OCI-LY1 (cell line): ENCODE data around the gene VSX2.

Experiments used
- H2AFZ ChIP-seq: fragments of 200-600 bp; sonication (generic), shearing (Covaris generic); 2 replicates; pipeline ENCODE4 v1.6.0; 2014; ENCODE audit warnings: antibody characterized with exemption, mild to moderate bottlenecking, low read length
- H3F3A ChIP-seq: fragments of 200-600 bp; sonication (generic), shearing (Covaris generic); 2 replicates; pipeline ENCODE4 v1.6.0; 2014; ENCODE audit warnings: mild to moderate bottlenecking, antibody characterized with exemption, low read length, moderate library complexity; ENCODE audit not compliant: insufficient read depth
- H3K27ac ChIP-seq: fragments of 200-600 bp; sonication (generic); 2 replicates; pipeline ENCODE4 v1.5.1; 2014; ENCODE audit warnings: low read length, mixed run types, mild to moderate bottlenecking, low read depth; ENCODE audit not compliant: poor library complexity, severe bottlenecking
- H3K27me3 ChIP-seq: fragments of 200-600 bp; sonication (generic); 2 replicates; pipeline ENCODE4 v1.6.0; 2014; ENCODE audit warnings: antibody characterized with exemption, mild to moderate bottlenecking, low read length, moderate library complexity; ENCODE audit not compliant: insufficient read depth
- H3K36me3 ChIP-seq: fragments of 200-600 bp; sonication (generic); 2 replicates; pipeline ENCODE4 v1.6.1; 2014; ENCODE audit warnings: mild to moderate bottlenecking, antibody characterized with exemption, low read length, moderate library complexity, mixed read lengths; ENCODE audit not compliant: insufficient read depth
- H3K4me1 ChIP-seq: fragments of 200-600 bp; sonication (generic); 2 replicates; pipeline ENCODE4 v1.5.1; 2014; ENCODE audit warnings: mild to moderate bottlenecking, low read length, moderate library complexity; ENCODE audit not compliant: insufficient read depth, severe bottlenecking
- H3K4me2 ChIP-seq: fragments of 200-600 bp; sonication (generic), shearing (Covaris generic); 2 replicates; pipeline ENCODE4 v1.6.1; 2014; ENCODE audit warnings: low read length
- H3K4me3 ChIP-seq: fragments of 200-600 bp; sonication (generic); 2 replicates; pipeline ENCODE4 v1.5.1; 2014; ENCODE audit warnings: low read length, low read depth, mild to moderate bottlenecking, mixed read lengths; ENCODE audit not compliant: poor library complexity, severe bottlenecking
- H3K79me2 ChIP-seq: fragments of 200-600 bp; shearing (Covaris generic); 2 replicates; pipeline ENCODE4 v1.6.1; 2016; ENCODE audit warnings: mixed run types, low read length, mixed read lengths; ENCODE audit not compliant: insufficient read depth
- H3K9ac ChIP-seq: fragments of 200-600 bp; sonication (generic), shearing (Covaris generic); 2 replicates; pipeline ENCODE4 v1.6.1; 2014; ENCODE audit warnings: mild to moderate bottlenecking, low read length, mixed read lengths
- H3K9me2 ChIP-seq: fragments of 200-600 bp; sonication (generic), shearing (Covaris generic); 2 replicates; pipeline ENCODE4 v1.6.1; 2014; ENCODE audit warnings: low read depth, mild to moderate bottlenecking, low read length, mixed read lengths
- H3K9me3 ChIP-seq: fragments of 200-600 bp; shearing (Covaris generic); 2 replicates; pipeline ENCODE4 v1.6.1; 2014; ENCODE audit warnings: low read length, mixed read lengths
- H4K20me1 ChIP-seq: fragments of 200-600 bp; sonication (generic), shearing (Covaris generic); 2 replicates; pipeline ENCODE4 v1.6.0; 2016; ENCODE audit warnings: mild to moderate bottlenecking, low read length; ENCODE audit not compliant: insufficient read depth
- CTCF ChIP-seq: fragments of 200-600 bp; sonication (generic), shearing (Covaris generic); IDR thresholded peaks from 2 replicates; pipeline ENCODE4 v1.5.1; 2017; ENCODE audit warnings: mild to moderate bottlenecking, antibody characterized with exemption, low read length, moderate library complexity, mixed read lengths
- EZH2 ChIP-seq: fragments of 200-600 bp; sonication (generic), shearing (Covaris generic); IDR thresholded peaks from 2 replicates; pipeline ENCODE4 v1.8.0; 2017; ENCODE audit warnings: borderline replicate concordance, mixed run types, mild to moderate bottlenecking, antibody characterized with exemption, low read length, moderate library complexity, mixed read lengths

Gene VSX2

GRCh38 chr14:74238974-74239847, at the start of gene VSX2:
Gene VSX2 (plus strand): TSS chr14:74239449. CDS start chr14:74239562, 113 bp downstream.
- TF ChIP-seq EZH2 (no peak), CTCF (no peak)
- H2AFZ ChIP-seq: no peak within 1 kb of the TSS
- no peaks in the 10 kb centered on the region for H3K79me2 ChIP-seq
- no peaks in the 10 kb centered on the region for H3K9me3 ChIP-seq
- H3K9ac ChIP-seq: no peak within 1 kb of the TSS
- H3K27ac ChIP-seq: no peak within 1 kb of the TSS
- H3K4me1 ChIP-seq: no peaks in the 10 kb centered on the region
- H3K27me3 ChIP-seq: no peaks in the 10 kb centered on the region; the same call in none of the 2 replicates
- no peak within 1 kb of the TSS for H3K4me2 ChIP-seq
- no peaks in the 10 kb centered on the region for H3K9me2 ChIP-seq
- no peak within 1 kb of the TSS for H3K4me3 ChIP-seq
- H3F3A ChIP-seq: no peaks in the 10 kb centered on the region
- no peaks in the 10 kb centered on the region for H3K36me3 ChIP-seq
- no peaks in the 10 kb centered on the region for H4K20me1 ChIP-seq

- Histone ChIP-seq H3K27ac (no peak overlapping the region), H2AFZ (no peak overlapping the region), H3K4me1 (no peaks in the 10 kb centered on the region), H3K4me3 (no peak overlapping the region), H3F3A (no peaks in the 10 kb centered on the region), H3K4me2 (no peak overlapping the region), H3K27me3 (no peaks in the 10 kb centered on the region), H3K36me3 (no peaks in the 10 kb centered on the region), H3K9me3 (no peaks in the 10 kb centered on the region), H3K9ac (no peak overlapping the region), H4K20me1 (no peaks in the 10 kb centered on the region), H3K79me2 (no peaks in the 10 kb centered on the region), H3K9me2 (no peaks in the 10 kb centered on the region)
- no peak for TF ChIP-seq EZH2
- no peak for TF ChIP-seq CTCF
Measured at GRCh38 chr14:74190927-74191575, 48.2 kb upstream of the VSX2 start.

- H3K4me3 ChIP-seq: no peak overlapping the region
- H3K4me1 ChIP-seq: no peaks in the 10 kb centered on the region
- H3K9me3 ChIP-seq: no peaks in the 10 kb centered on the region
- H4K20me1 ChIP-seq: no peaks in the 10 kb centered on the region
- H3K27me3 ChIP-seq: no peaks in the 10 kb centered on the region
- TF ChIP-seq EZH2: no peak
- TF ChIP-seq CTCF: no peak
- no peak overlapping the region for H3K9ac ChIP-seq
- H2AFZ ChIP-seq: no peak overlapping the region
- no peak overlapping the region for H3K4me2 ChIP-seq
- peaks cover 9% of the 10 kb centered on the region; the same call in 1 of the 2 replicates for H3K36me3 ChIP-seq
- no peaks in the 10 kb centered on the region for H3K9me2 ChIP-seq
- no peaks in the 10 kb centered on the region for H3K79me2 ChIP-seq
- no peak overlapping the region for H3K27ac ChIP-seq
- H3F3A ChIP-seq: no peaks in the 10 kb centered on the region
Measured at GRCh38 chr14:74194506-74195274, 44.6 kb upstream of the VSX2 start.
